Osteoblast (primary cell): ENCODE data around the gene PMP22. TPM values are rescaled to one million over a fixed set of nuclear protein-coding genes. Genes with fewer than 3 reads are reported as not detected.

Experiments
- DNase-seq: peaks from one replicate; pipeline ENCODE4 v3.0.0; 2011; ENCODE audit warnings: low spot score, mixed read lengths; ENCODE audit not compliant: insufficient read length; ENCODE audit errors: missing footprints
- H2AFZ ChIP-seq: 2 replicates; pipeline ENCODE4 v1.6.0; 2011; ENCODE audit warnings: mild to moderate bottlenecking, low read length
- H3K27ac ChIP-seq: 2 replicates; pipeline ENCODE4 v1.5.1; 2011; ENCODE audit warnings: mild to moderate bottlenecking, low read depth, low read length, moderate library complexity
- H3K27me3 ChIP-seq: 2 replicates; pipeline ENCODE4 v1.6.0; 2012; ENCODE audit warnings: mild to moderate bottlenecking, control low read depth, inconsistent platforms, low read length, moderate library complexity; ENCODE audit not compliant: insufficient read depth
- H3K36me3 ChIP-seq: 2 replicates; pipeline ENCODE4 v1.5.1; 2011; ENCODE audit warnings: mild to moderate bottlenecking, low read length, control low read depth, moderate library complexity; ENCODE audit not compliant: insufficient read depth
- H3K4me1 ChIP-seq: 2 replicates; pipeline ENCODE4 v1.5.1; 2011; ENCODE audit warnings: mild to moderate bottlenecking, low read length, control low read depth, moderate library complexity; ENCODE audit not compliant: insufficient read depth
- H3K4me2 ChIP-seq: 2 replicates; pipeline ENCODE4 v1.6.0; 2011; ENCODE audit warnings: mild to moderate bottlenecking, low read length; ENCODE audit not compliant: insufficient read depth
- H3K4me3 ChIP-seq: fragments of 200-600 bp; sonication (generic); 3 replicates; pipeline ENCODE4 v1.5.1; 2012; ENCODE audit warnings: mild to moderate bottlenecking, low read length, inconsistent platforms; ENCODE audit not compliant: insufficient read depth
- H3K79me2 ChIP-seq: 2 replicates; pipeline ENCODE4 v1.6.0; 2012; ENCODE audit warnings: mild to moderate bottlenecking, low read length, control low read depth, inconsistent platforms; ENCODE audit not compliant: insufficient read depth
- H3K9me3 ChIP-seq: 2 replicates; pipeline ENCODE4 v1.5.1; 2011; ENCODE audit warnings: low read depth, low read length, control low read depth
- H4K20me1 ChIP-seq: 2 replicates; pipeline ENCODE4 v1.6.0; 2012; ENCODE audit warnings: mild to moderate bottlenecking, low read length, control low read depth; ENCODE audit not compliant: insufficient read depth
- CTCF ChIP-seq: IDR thresholded peaks from 2 replicates; pipeline ENCODE4 v1.5.1; 2011; ENCODE audit warnings: mild to moderate bottlenecking, low read depth, low read length, moderate library complexity; ENCODE audit errors: extremely low read depth
- total RNA-seq: library from RNA; depleted of rRNA; stranded (reverse); fragments of >200 nt; gene quantifications from 2 replicates; pipeline ENCODE4 v1.2.3, GENCODE V29; 2012

The PMP22 gene
- total RNA-seq, 1 donor, result 163 TPM

- peak overlapping the region; percentile 31 for H3K27ac ChIP-seq
Measured at GRCh38 chr17:15257258-15257788, 7.8 kb downstream of the PMP22 start.

GRCh38 chr17:15256689-15257088, 8.4 kb downstream of the PMP22 start:
- H3K27ac ChIP-seq, result peak overlapping the region; percentile 27
- no peak for DNase-seq
- no peak overlapping the region for H2AFZ ChIP-seq
- peaks cover 54% of the 10 kb centered on the region for H3K36me3 ChIP-seq
- TF ChIP-seq CTCF, result no peak
- peaks cover 85% of the 10 kb centered on the region for H3K79me2 ChIP-seq
- peak overlapping the region; percentile 58 for H3K4me2 ChIP-seq
- no peaks in the 10 kb centered on the region for H3K9me3 ChIP-seq
- peaks cover 59% of the 10 kb centered on the region for H4K20me1 ChIP-seq
- H3K4me1 ChIP-seq, result peaks cover 35% of the 10 kb centered on the region
- peak overlapping the region; percentile 14 for H3K4me3 ChIP-seq
- H3K27me3 ChIP-seq, result no peaks in the 10 kb centered on the region

More at GRCh38 chr17:15257258-15257788, 7.8 kb downstream of the PMP22 start:
- Histone ChIP-seq H2AFZ (no peak overlapping the region), H3K4me3 (peak overlapping the region; percentile 14), H3K4me1 (peaks cover 35% of the 10 kb centered on the region), H3K27me3 (no peaks in the 10 kb centered on the region), H3K4me2 (peak overlapping the region; percentile 58), H3K9me3 (no peaks in the 10 kb centered on the region), H4K20me1 (peaks cover 55% of the 10 kb centered on the region), H3K79me2 (peaks cover 85% of the 10 kb centered on the region), H3K36me3 (peaks cover 50% of the 10 kb centered on the region)
- TF ChIP-seq CTCF, result peak; percentile 94
- DNase-seq, result peak; percentile 93

- Histone ChIP-seq H3K4me3 (no peak overlapping the region), H3K27ac (peak overlapping the region; percentile 23), H3K79me2 (peaks cover 85% of the 10 kb centered on the region), H4K20me1 (peaks cover 67% of the 10 kb centered on the region), H3K27me3 (no peaks in the 10 kb centered on the region), H3K36me3 (peaks cover 61% of the 10 kb centered on the region), H3K4me2 (peak overlapping the region; percentile 1), H3K4me1 (peaks cover 35% of the 10 kb centered on the region), H3K9me3 (no peaks in the 10 kb centered on the region), H2AFZ (no peak overlapping the region)
- TF ChIP-seq CTCF, result no peak
- peak; percentile 91 for DNase-seq
Measured at GRCh38 chr17:15255713-15256454, 9.2 kb downstream of the PMP22 start.

GRCh38 chr17:15250135-15250860, 14.8 kb downstream of the PMP22 start:
- no peak overlapping the region for H3K27ac ChIP-seq
- no peak for TF ChIP-seq CTCF
- DNase-seq, result no peak
- peaks cover 39% of the 10 kb centered on the region for H3K36me3 ChIP-seq
- H3K4me2 ChIP-seq, result no peak overlapping the region
- peaks cover 5% of the 10 kb centered on the region for H3K4me1 ChIP-seq
- H4K20me1 ChIP-seq, result peaks cover 69% of the 10 kb centered on the region
- no peaks in the 10 kb centered on the region for H3K27me3 ChIP-seq
- no peaks in the 10 kb centered on the region for H3K9me3 ChIP-seq
- H3K79me2 ChIP-seq, result peaks cover 89% of the 10 kb centered on the region
- H3K4me3 ChIP-seq, result no peak overlapping the region
- H2AFZ ChIP-seq, result no peak overlapping the region
